Activated CD4-positive, alpha-beta memory T cell treated with anti-CD3 and anti-CD28 coated beads for 36 hours (primary cell): ENCODE data around the gene FIBCD1. TPM values are rescaled to one million over a fixed set of nuclear protein-coding genes. Genes with fewer than 3 reads are reported as not detected.
A peak's percentile ranks its signal among the peaks of the same experiment; 100 is the strongest.

Experiments
- CTCF ChIA-PET: fragments of 350-600 bp; sonication (Branson Sonifier 250); formaldehyde crosslinking; loops from one replicate; lab custom pipeline; 2021; ENCODE audit warnings: antibody characterized with exemption, inconsistent platforms; lab: Charles Lee
- POLR2A ChIA-PET: fragments of 350-600 bp; sonication (Branson Sonifier 250); formaldehyde crosslinking; loops from one replicate; lab custom pipeline; 2021; ENCODE audit warnings: antibody characterized with exemption; lab: Charles Lee
- DNase-seq: peaks from one replicate; pipeline ENCODE4 v3.0.0-alpha.2; 2020
- H3K27ac Mint-ChIP-seq: one replicate; pipeline ENCODE4 v1.8.0; 2021; ENCODE audit warnings: mixed read lengths
- H3K27me3 Mint-ChIP-seq: one replicate; pipeline ENCODE4 v1.8.0; 2021; ENCODE audit warnings: mixed read lengths
- H3K36me3 Mint-ChIP-seq: one replicate; pipeline ENCODE4 v1.8.0; 2021; ENCODE audit warnings: mixed read lengths
- H3K4me1 Mint-ChIP-seq: one replicate; pipeline ENCODE4 v1.8.0; 2021; ENCODE audit warnings: low read depth, mixed read lengths
- H3K4me3 Mint-ChIP-seq: one replicate; pipeline ENCODE4 v1.8.0; 2021; ENCODE audit warnings: mild to moderate bottlenecking, mixed read lengths
- H3K9me3 Mint-ChIP-seq: one replicate; pipeline ENCODE4 v1.8.0; 2021; ENCODE audit warnings: mixed read lengths
- intact Hi-C: fragments of 100-400 bp; cut with micrococcal nuclease; formaldehyde crosslinking; loops from one replicate; pipeline ENCODE4 v1.15.1; 2023
- total RNA-seq, 2 experiments: library from RNA; stranded (reverse); gene quantifications; one replicate each; pipeline ENCODE4 v1.2.3, GENCODE V29; 2021

Gene FIBCD1
- total RNA-seq, 2 experiments from 2014 or later: not detected

DNA sequence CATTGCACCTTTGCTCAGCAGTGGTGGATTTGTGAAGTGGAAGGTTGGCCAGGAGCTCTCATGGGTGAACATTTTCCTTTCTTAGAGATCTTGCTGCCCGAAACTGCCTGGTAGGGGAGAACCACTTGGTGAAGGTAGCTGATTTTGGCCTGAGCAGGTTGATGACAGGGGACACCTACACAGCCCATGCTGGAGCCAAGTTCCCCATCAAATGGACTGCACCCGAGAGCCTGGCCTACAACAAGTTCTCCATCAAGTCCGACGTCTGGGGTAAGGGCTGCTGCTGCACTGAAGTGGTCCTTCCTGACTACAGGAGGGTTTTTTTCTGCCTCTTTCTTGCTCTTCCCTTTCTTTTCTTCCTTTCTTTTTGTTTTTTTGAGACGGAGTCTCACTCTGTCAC, 64.3 kb downstream of the FIBCD1 start:
- DNase-seq: no peak
- H3K4me1 Mint-ChIP-seq: no peaks in the 10 kb centered on the region
- no peaks in the 10 kb centered on the region for H3K27me3 Mint-ChIP-seq
- intact Hi-C loops: no loop called here
- H3K4me3 Mint-ChIP-seq: no peak overlapping the region
- ChIA-PET CTCF (interaction anchor here (0.7 kb wide), 1 partner anchor 106 kb away, joined by 3 read pairs; no protein-coding TSS in a partner anchor), POLR2A (no interaction called here)
- H3K9me3 Mint-ChIP-seq: no peaks in the 10 kb centered on the region
- peaks cover 16% of the 10 kb centered on the region for H3K36me3 Mint-ChIP-seq
- no peak overlapping the region for H3K27ac Mint-ChIP-seq

DNA sequence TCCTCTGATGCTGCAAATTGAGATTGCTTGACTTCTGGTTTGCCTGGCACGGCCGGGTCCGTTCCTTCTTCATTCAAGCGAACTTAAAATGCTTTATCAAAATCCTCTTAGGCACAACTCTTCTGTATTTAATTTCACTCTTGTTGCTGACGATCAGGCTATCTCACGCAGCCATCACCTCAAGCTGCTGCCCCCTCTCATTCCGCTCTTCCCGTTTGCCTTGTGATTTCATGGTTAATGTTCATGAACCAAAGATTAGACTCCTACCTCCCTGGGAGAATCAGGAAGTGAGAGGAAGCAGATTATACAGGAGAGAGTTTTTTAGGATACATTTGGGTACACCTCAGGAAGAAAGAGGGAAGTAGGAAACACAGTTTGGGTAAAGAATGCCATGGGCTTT, 65.1 kb downstream of the FIBCD1 start:
- Mint-ChIP-seq H3K9me3 (no peaks in the 10 kb centered on the region), H3K27ac (no peak overlapping the region)

DNA sequence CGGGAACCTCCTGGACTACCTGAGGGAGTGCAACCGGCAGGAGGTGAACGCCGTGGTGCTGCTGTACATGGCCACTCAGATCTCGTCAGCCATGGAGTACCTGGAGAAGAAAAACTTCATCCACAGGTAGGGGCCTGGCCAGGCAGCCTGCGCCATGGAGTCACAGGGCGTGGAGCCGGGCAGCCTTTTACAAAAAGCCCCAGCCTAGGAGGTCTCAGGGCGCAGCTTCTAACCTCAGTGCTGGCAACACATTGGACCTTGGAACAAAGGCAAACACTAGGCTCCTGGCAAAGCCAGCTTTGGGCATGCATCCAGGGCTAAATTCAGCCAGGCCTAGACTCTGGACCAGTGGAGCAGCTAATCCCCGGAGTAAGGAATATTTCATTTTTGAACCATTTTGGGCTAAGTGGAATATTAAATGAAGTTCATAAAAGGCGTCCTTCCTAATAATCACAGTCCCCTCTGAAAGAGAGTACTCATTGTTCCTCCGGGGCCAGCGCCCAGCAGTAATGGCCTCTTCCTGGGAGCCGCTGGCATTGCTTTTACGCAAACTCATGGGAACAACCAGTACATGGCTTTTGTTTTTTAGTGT, 66.0 kb downstream of the FIBCD1 start:
- H3K27ac Mint-ChIP-seq: no peak overlapping the region
- no peaks in the 10 kb centered on the region for H3K9me3 Mint-ChIP-seq
- DNase-seq: no peak
- ChIA-PET CTCF (no interaction called here), POLR2A (no interaction called here)
- peaks cover 9% of the 10 kb centered on the region for H3K36me3 Mint-ChIP-seq
- no peaks in the 10 kb centered on the region for H3K4me1 Mint-ChIP-seq
- no peaks in the 10 kb centered on the region for H3K27me3 Mint-ChIP-seq
- H3K4me3 Mint-ChIP-seq: no peak overlapping the region
- intact Hi-C loops: no loop called here

More for the DNA sequence above, 65.1 kb downstream of the FIBCD1 start:
- H3K4me1 Mint-ChIP-seq: no peaks in the 10 kb centered on the region
- H3K36me3 Mint-ChIP-seq: peaks cover 9% of the 10 kb centered on the region
- no peak overlapping the region for H3K4me3 Mint-ChIP-seq
- no peaks in the 10 kb centered on the region for H3K27me3 Mint-ChIP-seq
- intact Hi-C loops: no loop called here
- ChIA-PET CTCF (no interaction called here), POLR2A (no interaction called here)
- no peak for DNase-seq

DNA sequence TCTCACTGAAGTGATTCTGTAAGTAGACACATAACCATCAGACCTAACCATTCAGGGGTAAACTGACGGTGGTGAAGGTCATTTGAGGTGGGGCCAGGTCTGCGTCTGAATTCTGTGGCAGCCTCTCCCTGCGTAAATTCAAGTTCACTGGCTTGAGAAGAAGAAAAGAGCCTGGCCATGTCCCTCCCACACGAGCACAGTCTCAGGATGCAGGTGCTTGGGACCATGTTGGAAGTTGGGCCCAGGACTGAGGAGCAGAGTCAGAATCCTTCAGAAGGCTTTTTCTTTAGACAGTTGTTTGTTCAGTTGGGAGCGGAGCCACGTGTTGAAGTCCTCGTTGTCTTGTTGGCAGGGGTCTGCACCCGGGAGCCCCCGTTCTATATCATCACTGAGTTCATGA, 66.5 kb downstream of the FIBCD1 start:
- intact Hi-C loops: no loop called here
- H3K4me1 Mint-ChIP-seq: no peaks in the 10 kb centered on the region
- DNase-seq: no peak
- POLR2A ChIA-PET: no interaction called here
- H3K9me3 Mint-ChIP-seq: no peaks in the 10 kb centered on the region
- no peaks in the 10 kb centered on the region for H3K27me3 Mint-ChIP-seq
- peaks cover 9% of the 10 kb centered on the region for H3K36me3 Mint-ChIP-seq
- no peak overlapping the region for H3K27ac Mint-ChIP-seq
- CTCF ChIA-PET: interaction anchor here (1.3 kb wide), 1 partner anchor 13 kb away, joined by 3 read pairs; no protein-coding TSS in a partner anchor
- no peak overlapping the region for H3K4me3 Mint-ChIP-seq

DNA sequence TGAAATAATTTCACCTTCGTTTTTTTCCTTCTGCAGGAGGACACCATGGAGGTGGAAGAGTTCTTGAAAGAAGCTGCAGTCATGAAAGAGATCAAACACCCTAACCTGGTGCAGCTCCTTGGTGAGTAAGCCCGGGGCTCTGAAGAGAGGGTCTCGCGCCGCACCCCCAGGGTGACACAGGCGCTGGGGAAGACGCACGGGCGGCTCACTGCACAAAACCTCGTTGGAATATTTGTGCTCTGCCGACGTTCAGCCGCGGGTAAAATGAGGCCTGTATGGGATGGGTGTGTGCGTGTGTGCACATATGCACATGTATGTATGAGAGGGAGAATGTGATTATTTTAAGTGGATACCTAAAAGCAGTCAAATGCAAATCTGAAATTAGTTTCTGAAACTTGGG, 67.0 kb downstream of the FIBCD1 start:
- intact Hi-C loops: no loop called here
- H3K9me3 Mint-ChIP-seq: no peaks in the 10 kb centered on the region
- H3K4me1 Mint-ChIP-seq: no peaks in the 10 kb centered on the region
- H3K27ac Mint-ChIP-seq: no peak overlapping the region
- ChIA-PET CTCF (interaction anchor here (0.9 to 1.3 kb wide), 2 partner anchors 13 to 174 kb away, joined by 3 to 4 read pairs; no protein-coding TSS in a partner anchor), POLR2A (no interaction called here)
- DNase-seq: no peak
- H3K36me3 Mint-ChIP-seq: peaks cover 9% of the 10 kb centered on the region
- H3K4me3 Mint-ChIP-seq: no peak overlapping the region
- H3K27me3 Mint-ChIP-seq: no peaks in the 10 kb centered on the region

DNA sequence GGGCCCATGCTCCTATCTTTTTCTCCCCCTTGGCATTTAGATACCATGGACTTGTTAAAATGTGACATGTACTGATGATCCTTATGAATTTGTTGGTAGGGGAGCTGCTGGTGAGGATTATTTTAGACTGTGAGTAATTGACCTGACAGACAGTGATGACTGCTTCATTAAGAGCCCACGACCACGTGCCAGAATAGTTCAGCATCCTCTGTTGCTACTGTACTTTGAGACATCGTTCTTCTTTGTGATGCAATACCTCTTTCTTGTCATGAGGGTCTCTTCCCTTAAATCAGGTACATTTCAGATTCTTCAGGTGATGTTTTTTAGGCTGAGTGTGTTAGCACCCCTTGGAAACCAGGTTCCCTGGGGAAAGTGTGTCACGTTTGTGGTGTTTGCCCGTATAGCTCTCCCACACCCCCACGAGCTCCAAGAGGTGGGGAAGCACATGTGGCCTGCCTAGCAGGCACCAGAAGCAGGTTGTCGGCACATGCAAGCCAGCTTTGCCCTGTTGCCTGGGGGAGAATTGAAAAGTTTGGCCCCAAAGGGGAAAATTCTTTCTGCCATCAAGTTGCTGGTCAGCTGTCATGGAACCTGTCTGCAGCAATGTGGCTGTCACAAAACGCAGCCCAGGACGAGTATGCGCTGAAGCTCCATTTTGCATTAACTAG, 67.5 kb downstream of the FIBCD1 start:
- H3K4me3 Mint-ChIP-seq: no peak overlapping the region
- no peak overlapping the region for H3K27ac Mint-ChIP-seq
- intact Hi-C loops: no loop called here
- ChIA-PET POLR2A (no interaction called here), CTCF (interaction anchor here (0.9 to 2.1 kb wide), 3 partner anchors 12 to 175 kb away, joined by 3 to 12 read pairs (median 4); no protein-coding TSS in a partner anchor)
- H3K36me3 Mint-ChIP-seq: peaks cover 9% of the 10 kb centered on the region
- H3K27me3 Mint-ChIP-seq: no peaks in the 10 kb centered on the region
- H3K9me3 Mint-ChIP-seq: no peaks in the 10 kb centered on the region
- DNase-seq: no peak
- H3K4me1 Mint-ChIP-seq: no peaks in the 10 kb centered on the region

DNA sequence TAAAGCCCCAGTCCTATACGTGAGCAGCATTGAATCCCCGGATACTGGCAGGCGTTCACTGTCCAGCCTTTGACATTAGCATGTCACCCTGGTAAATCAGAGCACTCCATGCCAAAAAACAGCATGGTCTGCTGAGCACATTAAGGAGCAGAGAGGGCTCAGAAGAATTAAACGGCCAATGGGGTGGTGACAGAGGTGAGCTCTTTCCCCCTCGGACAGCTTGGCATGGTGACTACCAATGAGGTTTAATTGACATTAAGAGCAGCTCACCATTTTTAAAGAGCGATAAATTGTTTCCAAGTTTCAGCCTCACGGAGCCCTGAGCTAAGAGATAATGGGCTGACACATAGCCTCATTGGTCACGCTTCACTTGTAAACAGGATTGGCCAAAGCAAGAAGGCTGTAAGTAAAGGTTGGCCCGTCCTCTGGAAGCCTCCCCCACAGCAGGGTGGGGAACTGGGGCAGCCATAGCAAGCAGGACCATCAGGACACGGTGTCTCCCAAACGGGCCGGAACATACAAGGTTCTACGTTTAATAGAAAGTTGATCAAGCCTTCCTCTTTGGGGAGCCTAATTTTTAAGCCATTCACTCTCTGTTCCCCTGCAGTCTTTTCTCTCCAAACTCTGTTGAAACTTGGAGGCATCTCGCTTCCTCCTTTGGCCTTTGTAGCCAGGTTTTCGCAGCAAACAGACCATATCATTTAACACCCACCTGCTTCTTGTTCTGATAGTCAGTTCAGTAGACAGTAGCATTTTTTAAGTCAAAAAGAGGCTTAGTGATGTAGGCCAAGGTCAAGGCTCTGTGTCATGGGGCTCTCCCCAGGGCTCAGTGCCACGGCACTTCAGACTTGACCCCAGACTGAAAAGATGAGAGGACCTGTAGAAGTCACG, 68.3 kb downstream of the FIBCD1 start:
- Mint-ChIP-seq H3K36me3 (peaks cover 9% of the 10 kb centered on the region), H3K4me3 (no peak overlapping the region), H3K27me3 (no peaks in the 10 kb centered on the region), H3K9me3 (no peaks in the 10 kb centered on the region), H3K27ac (no peak overlapping the region), H3K4me1 (no peaks in the 10 kb centered on the region)
- intact Hi-C loops: no loop called here
- no peak for DNase-seq
- POLR2A ChIA-PET: no interaction called here
- CTCF ChIA-PET: interaction anchor here (0.7 to 10.7 kb wide), 15 partner anchors 8 to 238 kb away, joined by 3 to 139 read pairs (median 4); no protein-coding TSS in a partner anchor

DNA sequence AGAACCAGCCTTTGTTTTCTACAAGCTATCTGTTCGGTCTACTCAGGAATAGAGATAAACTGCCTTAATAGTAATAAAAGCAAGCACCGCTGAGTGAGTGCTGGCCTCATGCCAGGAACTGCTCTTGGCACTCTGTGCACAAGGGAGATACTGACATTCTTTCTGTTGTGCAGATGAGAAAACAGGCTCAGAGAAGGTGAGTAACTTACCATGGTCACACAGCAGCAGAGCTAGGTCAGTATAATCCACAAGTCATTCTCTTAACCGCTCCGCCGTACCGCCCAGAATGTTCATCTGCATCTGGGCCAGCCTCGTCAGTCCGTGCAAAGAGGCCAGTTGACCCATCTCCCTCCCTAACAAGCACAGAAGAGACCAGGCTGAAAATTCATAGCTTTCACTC, 69.8 kb downstream of the FIBCD1 start:
- Mint-ChIP-seq H3K4me1 (no peaks in the 10 kb centered on the region), H3K9me3 (no peaks in the 10 kb centered on the region), H3K4me3 (no peak overlapping the region), H3K36me3 (peaks cover 9% of the 10 kb centered on the region), H3K27ac (no peak overlapping the region), H3K27me3 (no peaks in the 10 kb centered on the region)
- ChIA-PET CTCF (interaction anchor here (0.9 to 10.7 kb wide), 16 partner anchors 9 to 184 kb away, joined by 3 to 139 read pairs (median 5); no protein-coding TSS in a partner anchor), POLR2A (interaction anchor here (0.7 kb wide), 1 partner anchor 22 kb away, joined by 4 read pairs; no protein-coding TSS in a partner anchor)
- intact Hi-C loops: no loop called here
- no peak for DNase-seq

DNA sequence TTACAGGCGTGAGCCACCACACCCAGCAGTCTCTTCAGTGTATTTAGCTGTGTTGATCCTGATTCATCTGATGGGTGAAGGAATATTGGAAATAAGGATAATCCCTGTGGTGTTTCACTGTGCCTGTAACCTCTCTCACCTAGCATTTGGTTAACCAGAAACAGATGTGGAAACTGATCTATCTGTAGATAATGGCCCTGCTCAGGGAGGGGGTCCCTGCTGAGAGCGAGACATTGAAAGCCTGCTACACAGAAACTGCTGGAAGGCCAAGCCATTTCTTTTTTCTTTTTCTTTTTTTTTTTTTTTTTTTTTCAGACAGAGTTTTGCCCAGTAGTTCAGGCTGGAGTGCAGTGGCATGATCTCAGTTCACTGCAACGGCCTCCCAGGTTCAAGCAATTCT, 70.8 kb downstream of the FIBCD1 start:
- intact Hi-C loops: no loop called here
- POLR2A ChIA-PET: no interaction called here
- no peaks in the 10 kb centered on the region for H3K9me3 Mint-ChIP-seq
- H3K27ac Mint-ChIP-seq: no peak overlapping the region
- no peaks in the 10 kb centered on the region for H3K27me3 Mint-ChIP-seq
- H3K36me3 Mint-ChIP-seq: peaks cover 6% of the 10 kb centered on the region
- CTCF ChIA-PET: interaction anchor here (5.7 to 10.7 kb wide), 4 partner anchors 97 to 178 kb away, joined by 52 to 139 read pairs (median 62); no protein-coding TSS in a partner anchor
- H3K4me1 Mint-ChIP-seq: no peaks in the 10 kb centered on the region
- DNase-seq: no peak
- H3K4me3 Mint-ChIP-seq: no peak overlapping the region

DNA sequence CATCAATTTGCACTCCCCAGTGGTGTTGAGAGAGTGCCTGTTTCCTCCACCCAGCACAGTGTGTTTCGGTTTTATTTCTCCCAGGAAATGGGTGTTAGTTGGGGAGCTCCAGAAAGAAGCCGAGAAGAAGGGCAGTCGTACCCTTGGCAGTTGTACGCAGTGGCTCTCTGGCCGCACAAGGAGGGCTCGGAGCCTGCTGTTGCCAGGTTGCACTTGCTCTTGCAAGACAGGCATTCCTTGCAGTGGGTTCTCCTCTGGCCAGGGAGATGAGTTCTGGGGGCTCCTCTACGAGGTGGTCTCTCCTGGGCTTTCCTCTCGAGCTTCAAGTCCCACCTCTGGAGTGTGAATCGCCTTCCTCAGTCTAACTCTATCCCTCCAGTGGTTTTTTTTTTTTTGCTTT, 71.5 kb downstream of the FIBCD1 start:
- Mint-ChIP-seq H3K27ac (no peak overlapping the region), H3K27me3 (no peaks in the 10 kb centered on the region), H3K4me3 (no peak overlapping the region), H3K36me3 (peaks cover 7% of the 10 kb centered on the region), H3K4me1 (no peaks in the 10 kb centered on the region), H3K9me3 (no peaks in the 10 kb centered on the region)
- CTCF ChIA-PET: interaction anchor here (1.1 to 10.7 kb wide), 8 partner anchors 13 to 185 kb away, joined by 3 to 139 read pairs (median 30); no protein-coding TSS in a partner anchor
- POLR2A ChIA-PET: interaction anchor here (1.0 kb wide), 1 partner anchor 162 kb away, joined by 3 read pairs; no protein-coding TSS in a partner anchor
- DNase-seq: no peak
- intact Hi-C loops: loop anchor here (2.0 kb wide), 1 partner anchor 73 kb away; no protein-coding TSS in a partner anchor

DNA sequence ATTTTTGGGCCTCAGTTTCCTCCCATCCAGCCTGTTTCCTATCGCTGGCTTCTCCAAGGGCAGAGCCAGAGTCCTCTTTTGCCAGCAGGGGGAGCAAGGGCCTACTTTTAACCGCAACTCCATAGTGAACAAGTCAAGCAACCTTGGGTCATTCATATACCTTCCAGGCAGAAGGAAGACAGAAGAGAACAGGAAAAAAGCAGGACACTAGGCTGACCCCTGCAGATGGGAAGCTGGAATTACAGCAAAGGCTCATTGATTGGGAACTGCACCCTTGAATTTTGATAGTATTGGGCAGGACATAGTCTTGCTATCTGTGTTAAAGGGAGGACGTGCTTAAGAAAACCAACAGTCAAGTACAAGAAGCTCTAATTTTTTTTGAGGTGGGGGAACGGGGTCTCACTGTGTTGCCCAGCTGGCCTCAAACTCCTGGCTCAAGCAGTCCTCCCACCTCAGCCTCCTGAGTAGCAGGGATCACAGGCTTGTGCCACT, 72.5 kb downstream of the FIBCD1 start:
- Mint-ChIP-seq H3K27ac (no peak overlapping the region), H3K27me3 (no peaks in the 10 kb centered on the region), H3K9me3 (no peaks in the 10 kb centered on the region), H3K4me1 (no peaks in the 10 kb centered on the region), H3K4me3 (no peak overlapping the region), H3K36me3 (peaks cover 6% of the 10 kb centered on the region)
- POLR2A ChIA-PET: interaction anchor here (1.0 to 1.2 kb wide), 2 partner anchors 30 to 161 kb away, joined by 3 read pairs; no protein-coding TSS in a partner anchor
- CTCF ChIA-PET: interaction anchor here (0.7 to 10.7 kb wide), 21 partner anchors 12 to 184 kb away, joined by 3 to 139 read pairs (median 5); partner anchors contain the start of gene EXOSC2
- DNase-seq: peak; percentile 64
- intact Hi-C loops: loop anchor here (1.0 to 2.0 kb wide), 2 partner anchors 74 to 181 kb away; no protein-coding TSS in a partner anchor
